Natural killer cell (primary cell): ENCODE results near the gene RPL37A. TPM values are rescaled to one million over a fixed set of nuclear protein-coding genes. Genes with fewer than 3 reads are reported as not detected.

Experiments used
- ATAC-seq, 3 donors: fragments of 150-1000 bp in 2 of 3; fragments of 200-7000 bp in 1 of 3; cut with Tn5 transposase; 1 replicate in 1 of 3; 2 replicates in 2 of 3; pipeline ENCODE4 v1.10.0; 2021; ENCODE audit warnings: mild to moderate bottlenecking in 2 of 3, moderate library complexity in 2 of 3
- DNase-seq, 2 donors: peaks; one replicate each; pipeline versions ENCODE4 v3.0.0 to v3.0.0-alpha.2; 2013 to 2021; ENCODE audit warnings: mixed read lengths in 1 of 2
- H3K27ac ChIP-seq: one replicate; pipeline ENCODE4 v1.5.1; 2013; ENCODE audit warnings: mild to moderate bottlenecking, low read length
- H3K27me3 ChIP-seq: one replicate; pipeline ENCODE4 v1.6.1; 2013; ENCODE audit warnings: low read length; ENCODE audit not compliant: control insufficient read depth, insufficient read depth
- H3K36me3 ChIP-seq: one replicate; pipeline ENCODE4 v1.6.1; 2013; ENCODE audit warnings: low read length; ENCODE audit not compliant: control insufficient read depth, insufficient read depth
- H3K4me1 ChIP-seq: one replicate; pipeline ENCODE4 v1.6.1; 2013; ENCODE audit warnings: low read length; ENCODE audit not compliant: control insufficient read depth, insufficient read depth
- H3K4me3 ChIP-seq: one replicate; pipeline ENCODE4 v1.5.1; 2013; ENCODE audit warnings: low read length
- H3K9me3 ChIP-seq: one replicate; pipeline ENCODE4 v1.6.1; 2013; ENCODE audit warnings: low read length; ENCODE audit not compliant: control insufficient read depth, insufficient read depth
- H3K27ac Mint-ChIP-seq, 2 donors: one replicate each; pipeline ENCODE4 v1.8.0; 2022; ENCODE audit warnings: mild to moderate bottlenecking in 2 of 2, mixed read lengths in 2 of 2, moderate library complexity in 1 of 2
- H3K27me3 Mint-ChIP-seq, 2 donors: one replicate each; pipeline ENCODE4 v1.8.0; 2022; ENCODE audit warnings: low read depth in 2 of 2, mixed read lengths in 2 of 2
- H3K36me3 Mint-ChIP-seq: one replicate; pipeline ENCODE4 v1.8.0; 2022; ENCODE audit warnings: mixed read lengths
- H3K4me1 Mint-ChIP-seq, 2 donors: one replicate each; pipeline ENCODE4 v1.8.0; 2022; ENCODE audit warnings: mixed read lengths in 2 of 2
- H3K4me3 Mint-ChIP-seq: one replicate; pipeline ENCODE4 v1.8.0; 2022; ENCODE audit warnings: mild to moderate bottlenecking, moderate library complexity, mixed read lengths
- H3K9me3 Mint-ChIP-seq, 2 donors: one replicate each; pipeline ENCODE4 v1.8.0; 2022; ENCODE audit warnings: mixed read lengths in 2 of 2
- CTCF ChIP-seq: fragments of 200-600 bp; IDR thresholded peaks from one replicate; pipeline ENCODE4 v1.8.0; 2022; ENCODE audit warnings: antibody characterized with exemption
- WGBS: methylation state at CpG from one replicate; pipeline ENCODE4 v1.1.7; 2013; ENCODE audit warnings: missing lambda C conversion rate; ENCODE audit not compliant: insufficient coverage; 5-methylcytosine and 5-hydroxymethylcytosine counted together
- intact Hi-C: fragments of 100-400 bp; cut with micrococcal nuclease; formaldehyde crosslinking; loops from one replicate; pipeline ENCODE4 v1.14.2; 2022
- total RNA-seq, 4 donors: library from RNA; stranded (reverse); fragments of 120-200 nt in 1 of 4; gene quantifications; one replicate each; pipeline versions ENCODE4 v1.2.3 to v1.2.4, GENCODE V29; 2013 to 2022

Gene RPL37A
- total RNA-seq, 3 donors from 2014 or later (not counting 1 experiment from before 2014, with no cell fraction given) = 1,429 to 1,793 (median 1,744) TPM

- Histone ChIP-seq H3K4me3 (no peak overlapping the region), H3K4me1 (peaks cover 8% of the 10 kb centered on the region), H3K27me3 (no peaks in the 10 kb centered on the region), H3K9me3 (no peaks in the 10 kb centered on the region), H3K27ac (no peak overlapping the region), H3K36me3 (no peaks in the 10 kb centered on the region)
- ATAC-seq = no peak
- intact Hi-C loops = no loop called here
- no peak overlapping the region for H3K4me3 Mint-ChIP-seq
- no peak for DNase-seq
- H3K27ac Mint-ChIP-seq = no peak overlapping the region
- H3K4me1 Mint-ChIP-seq = peaks cover 17 to 19% of the 10 kb centered on the region in 2 donors
- H3K27me3 Mint-ChIP-seq = no peaks in the 10 kb centered on the region
- WGBS = 96% methylated on average over 5 of the region's 5 CpGs
- no peak for TF ChIP-seq CTCF
- H3K36me3 Mint-ChIP-seq = no peaks in the 10 kb centered on the region
- H3K9me3 Mint-ChIP-seq = no peaks in the 10 kb centered on the region
Observed at GRCh38 chr2:216533609-216534008, 35.0 kb downstream of the RPL37A start.

DNA sequence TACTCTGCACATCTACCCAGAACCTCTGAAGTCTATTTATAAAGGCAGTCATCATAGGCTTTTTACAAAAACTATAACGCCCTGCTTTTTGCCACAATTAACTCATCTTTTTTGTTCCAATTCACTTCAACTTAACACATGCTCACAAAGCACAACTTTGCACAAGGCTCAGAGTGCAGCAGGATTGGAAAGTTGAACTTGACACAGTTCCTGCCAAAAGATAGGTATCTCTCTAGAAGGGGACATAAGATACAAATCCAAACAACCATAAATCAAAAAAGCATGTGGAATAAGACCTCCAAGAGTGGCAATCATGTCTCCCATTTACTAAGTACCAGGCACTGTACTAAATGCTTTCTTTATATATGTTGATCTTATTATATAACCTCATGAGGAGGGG, 36.2 kb downstream of the RPL37A start:
- Histone ChIP-seq H3K36me3 (no peaks in the 10 kb centered on the region), H3K9me3 (no peaks in the 10 kb centered on the region), H3K27ac (no peak overlapping the region), H3K27me3 (no peaks in the 10 kb centered on the region), H3K4me1 (peaks cover 8% of the 10 kb centered on the region), H3K4me3 (no peak overlapping the region)
- no peak for TF ChIP-seq CTCF
- peaks cover 21 to 22% of the 10 kb centered on the region in 2 donors for H3K4me1 Mint-ChIP-seq
- no peak overlapping the region for H3K27ac Mint-ChIP-seq
- 95% methylated on average over 1 of the region's 1 CpG for WGBS
- no peaks in the 10 kb centered on the region for H3K27me3 Mint-ChIP-seq
- ATAC-seq = no peak
- no peak overlapping the region for H3K4me3 Mint-ChIP-seq
- no peak for DNase-seq
- no peaks in the 10 kb centered on the region for H3K9me3 Mint-ChIP-seq
- intact Hi-C loops = no loop called here
- no peaks in the 10 kb centered on the region for H3K36me3 Mint-ChIP-seq

GRCh38 chr2:216535454-216535995, 36.9 kb downstream of the RPL37A start:
- ATAC-seq = peak in 1 of 3 donors; percentile 24
- H3K27me3 Mint-ChIP-seq = no peaks in the 10 kb centered on the region
- no peak overlapping the region for H3K27ac ChIP-seq
- H3K4me1 ChIP-seq = peaks cover 11% of the 10 kb centered on the region
- intact Hi-C loops = no loop called here
- no peak overlapping the region for H3K4me3 ChIP-seq
- peaks cover 29 to 30% of the 10 kb centered on the region in 2 donors for H3K4me1 Mint-ChIP-seq
- H3K4me3 Mint-ChIP-seq = no peak overlapping the region
- no peak for TF ChIP-seq CTCF
- H3K36me3 ChIP-seq = no peaks in the 10 kb centered on the region
- H3K9me3 ChIP-seq = no peaks in the 10 kb centered on the region
- no peak for DNase-seq
- no peak overlapping the region for H3K27ac Mint-ChIP-seq
- H3K36me3 Mint-ChIP-seq = no peaks in the 10 kb centered on the region
- no peaks in the 10 kb centered on the region for H3K27me3 ChIP-seq
- 40% methylated on average over 10 of the region's 10 CpGs for WGBS
- no peaks in the 10 kb centered on the region for H3K9me3 Mint-ChIP-seq

GRCh38 chr2:216536734-216537210, 38.1 kb downstream of the RPL37A start:
- Histone ChIP-seq H3K4me1 (peaks cover 11% of the 10 kb centered on the region), H3K9me3 (no peaks in the 10 kb centered on the region), H3K27me3 (no peaks in the 10 kb centered on the region), H3K27ac (no peak overlapping the region), H3K4me3 (no peak overlapping the region), H3K36me3 (no peaks in the 10 kb centered on the region)
- no peak overlapping the region for H3K4me3 Mint-ChIP-seq
- peaks cover 29 to 30% of the 10 kb centered on the region in 2 donors for H3K4me1 Mint-ChIP-seq
- TF ChIP-seq CTCF = no peak
- no peak overlapping the region for H3K27ac Mint-ChIP-seq
- 95% methylated on average over 6 of the region's 6 CpGs for WGBS
- H3K27me3 Mint-ChIP-seq = no peaks in the 10 kb centered on the region
- no peaks in the 10 kb centered on the region for H3K36me3 Mint-ChIP-seq
- no peak for ATAC-seq
- no peak for DNase-seq
- intact Hi-C loops = no loop called here
- no peaks in the 10 kb centered on the region for H3K9me3 Mint-ChIP-seq
